ENCODE measurements around the gene TTC23L.
A peak's percentile ranks its signal among the peaks of the same experiment; 100 is the strongest.
"Not testable (repeated sequence)": the region's sequence is repeated elsewhere in the genome, so short reads cannot be mapped to it uniquely, and the experiment has no call there.

The TTC23L gene

GRCh38 chr5:34916518-34916917 lies 77.6 kb downstream of the TTC23L start:
- TF ChIP-seq CTCF (IDR thresholded peaks at IDR 0.05; ENCODE audit: low read depth, low read length, missing control alignments) = no peak
- in situ Hi-C loops (cut with HindIII; ENCODE audit: low sequenced_read_pairs) = no loop called here
- DNase-seq (ENCODE audit: low read depth) = no peak
- peak overlapping the region; percentile 76 for H3K4me3 ChIP-seq (ENCODE audit: low read depth, low read length)

- in situ Hi-C loops (cut with HindIII; ENCODE audit: low sequenced_read_pairs) = no loop called here
- no peak overlapping the region for H3K4me3 ChIP-seq (ENCODE audit: low read depth, low read length)
- TF ChIP-seq CTCF (IDR thresholded peaks at IDR 0.05; ENCODE audit: low read depth, low read length, missing control alignments) = no peak
- DNase-seq (ENCODE audit: low read depth) = no peak
These were observed 79.1 kb downstream of the TTC23L start for GRCh38 chr5:34918025-34918424.

- in situ Hi-C loops (cut with HindIII; ENCODE audit: low sequenced_read_pairs) = no loop called here
- TF ChIP-seq CTCF (IDR thresholded peaks at IDR 0.05; ENCODE audit: low read depth, low read length, missing control alignments) = no peak
- H3K4me3 ChIP-seq (ENCODE audit: low read depth, low read length) = no peak overlapping the region
- DNase-seq (ENCODE audit: low read depth) = no peak
These were observed 80.1 kb downstream of the TTC23L start for GRCh38 chr5:34919077-34919476.

- H3K4me3 ChIP-seq (ENCODE audit: low read depth, low read length); in situ Hi-C loops (cut with HindIII; ENCODE audit: low sequenced_read_pairs); DNase-seq (ENCODE audit: low read depth): not testable (repeated sequence)
These were observed 84.3 kb downstream of the TTC23L start for GRCh38 chr5:34923256-34923655.

- no peak overlapping the region for H3K4me3 ChIP-seq (ENCODE audit: low read depth, low read length)
- peak; percentile 80 for DNase-seq (ENCODE audit: low read depth)
- no peak for TF ChIP-seq CTCF (IDR thresholded peaks at IDR 0.05; ENCODE audit: low read depth, low read length, missing control alignments)
- in situ Hi-C loops (cut with HindIII; ENCODE audit: low sequenced_read_pairs) = no loop called here
These were observed 84.9 kb downstream of the TTC23L start for GRCh38 chr5:34923694-34924461.

- DNase-seq (ENCODE audit: low read depth) = no peak
- no peak for TF ChIP-seq CTCF (IDR thresholded peaks at IDR 0.05; ENCODE audit: low read depth, low read length, missing control alignments)
These were observed 85.5 kb downstream of the TTC23L start for GRCh38 chr5:34924462-34924765.

GRCh38 chr5:34926318-34926888 lies 87.4 kb downstream of the TTC23L start:
- DNase-seq (ENCODE audit: low read depth) = no peak
- in situ Hi-C loops (cut with HindIII; ENCODE audit: low sequenced_read_pairs) = no loop called here
- no peak for TF ChIP-seq CTCF (IDR thresholded peaks at IDR 0.05; ENCODE audit: low read depth, low read length, missing control alignments)
- H3K4me3 ChIP-seq (ENCODE audit: low read depth, low read length) = no peak overlapping the region

More at GRCh38 chr5:34924462-34924765, 85.5 kb downstream of the TTC23L start:
- in situ Hi-C loops (cut with HindIII; ENCODE audit: low sequenced_read_pairs) = no loop called here
- H3K4me3 ChIP-seq (ENCODE audit: low read depth, low read length) = no peak overlapping the region
